Measurements from ENCODE around the gene COX6B2. TPM values are rescaled to one million over a fixed set of nuclear protein-coding genes. Genes with fewer than 3 reads are reported as not detected.

COX6B2 gene
- total and polyA plus RNA-seq, 2 of the 8 experiments (the other 6 are each of a cell fraction or from before 2014, with no cell fraction given): 4.9 to 6.4 TPM

- TF ChIP-seq BCL11A (IDR thresholded peaks at IDR 0.05; ENCODE audit: low read depth in 2 of 2, low read length in 2 of 2) (no peak), NRF1 (IDR thresholded peaks at IDR 0.05; ENCODE audit: low read depth, low read length) (no peak), GABPA (IDR thresholded peaks at IDR 0.05; ENCODE audit: borderline replicate concordance, insufficient read depth, low read length) (no peak)
These were observed 4.0 kb upstream of the COX6B2 start (continued) for GRCh38 chr19:55358493-55358892.

Data from H1 (cell line).